Measurements from ENCODE around the gene CLRN3.

GRCh38 chr10:127913368-127913759, 20.6 kb upstream of the CLRN3 start:
- TF ChIP-seq ZNF70 (CRISPR knock-in tag; IDR thresholded peaks at IDR 0.05), result no peak
- no peak for TF ChIP-seq OSR1 (CRISPR knock-in tag; IDR thresholded peaks at IDR 0.05)
- no peak for TF ChIP-seq ZFP3 (CRISPR knock-in tag; IDR thresholded peaks at IDR 0.05)
- TF ChIP-seq, protein P1, sequence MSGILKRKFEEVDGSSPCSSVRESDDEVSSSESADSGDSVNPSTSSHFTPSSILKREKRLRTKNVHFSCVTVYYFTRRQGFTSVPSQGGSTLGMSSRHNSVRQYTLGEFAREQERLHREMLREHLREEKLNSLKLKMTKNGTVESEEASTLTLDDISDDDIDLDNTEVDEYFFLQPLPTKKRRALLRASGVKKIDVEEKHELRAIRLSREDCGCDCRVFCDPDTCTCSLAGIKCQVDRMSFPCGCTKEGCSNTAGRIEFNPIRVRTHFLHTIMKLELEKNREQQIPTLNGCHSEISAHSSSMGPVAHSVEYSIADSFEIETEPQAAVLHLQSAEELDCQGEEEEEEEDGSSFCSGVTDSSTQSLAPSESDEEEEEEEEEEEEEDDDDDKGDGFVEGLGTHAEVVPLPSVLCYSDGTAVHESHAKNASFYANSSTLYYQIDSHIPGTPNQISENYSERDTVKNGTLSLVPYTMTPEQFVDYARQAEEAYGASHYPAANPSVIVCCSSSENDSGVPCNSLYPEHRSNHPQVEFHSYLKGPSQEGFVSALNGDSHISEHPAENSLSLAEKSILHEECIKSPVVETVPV (CRISPR knock-in tag; IDR thresholded peaks at IDR 0.05), result no peak
- no peak for TF ChIP-seq PATZ1 (CRISPR knock-in tag; IDR thresholded peaks at IDR 0.05; ENCODE audit: borderline replicate concordance)
